Measurements from ENCODE around the gene ETHE1.

Gene ETHE1

GRCh38 chr19:43561139-43561970 is 34.4 kb upstream of the ETHE1 start:
- H3K23ac ChIP-seq (ENCODE audit: low read length in 2 of 2): no peak overlapping the region
- no peaks in the 10 kb centered on the region for H3K27me3 ChIP-seq (ENCODE audit: control insufficient read depth in 1 of 2, insufficient read depth in 1 of 2, low read length in 2 of 2)
- H3K4ac ChIP-seq (ENCODE audit: low read depth in 1 of 2, low read length in 2 of 2): no peak overlapping the region
- peaks cover 10 to 28% of the 10 kb centered on the region in 2 experiments for H3K36me3 ChIP-seq (ENCODE audit: control insufficient read depth in 1 of 2, insufficient read depth in 2 of 2, low read depth in 1 of 2, low read length in 2 of 2)
- no peak overlapping the region for H3K27ac ChIP-seq (ENCODE audit: low read length, poor library complexity, severe bottlenecking)
- H2BK5ac ChIP-seq (ENCODE audit: low read depth, low read length, poor library complexity, severe bottlenecking): no peak overlapping the region
- no peak overlapping the region for H3K9ac ChIP-seq (ENCODE audit: low read length)
- H3K4me2 ChIP-seq (ENCODE audit: low read length, poor library complexity, severe bottlenecking): no peak overlapping the region
- no peak overlapping the region for H2BK15ac ChIP-seq (ENCODE audit: low read depth, poor library complexity, severe bottlenecking)
- H2AK5ac ChIP-seq (ENCODE audit: low read length, severe bottlenecking): no peak overlapping the region
- H3K18ac ChIP-seq (ENCODE audit: low read depth in 1 of 2, low read length in 2 of 2): no peak overlapping the region
- no peak overlapping the region for H2AFZ ChIP-seq (ENCODE audit: low read depth, low read length)
- peaks cover 18% of the 10 kb centered on the region for H3K4me1 ChIP-seq (ENCODE audit: control insufficient read depth, insufficient read depth, low read depth, low read length)
- WGBS: 95% methylated on average over 12 of the region's 12 CpGs
- H3K4me3 ChIP-seq (ENCODE audit: insufficient read depth in 1 of 2, low read depth in 1 of 2, low read length in 2 of 2): no peak overlapping the region
- peaks cover 10% of the 10 kb centered on the region for H3K79me1 ChIP-seq (replicated peaks; ENCODE audit: low read length, poor library complexity, severe bottlenecking)
- no peak for DNase-seq
- no peak overlapping the region for H2BK12ac ChIP-seq (ENCODE audit: low read length in 2 of 2)
- no peak overlapping the region for H3K14ac ChIP-seq (ENCODE audit: low read length in 2 of 2)
- H4K91ac ChIP-seq (ENCODE audit: low read length): no peak overlapping the region
- no peaks in the 10 kb centered on the region for H3K9me3 ChIP-seq (ENCODE audit: control insufficient read depth, low read length)
- H4K8ac ChIP-seq (ENCODE audit: low read length): peak overlapping the region; percentile 29
- no peak overlapping the region for H2BK120ac ChIP-seq (ENCODE audit: low read depth, low read length)

GRCh38 chr19:43560687-43561086 is 33.7 kb upstream of the ETHE1 start:
- H3K79me1 ChIP-seq (replicated peaks; ENCODE audit: low read length, poor library complexity, severe bottlenecking): peaks cover 13% of the 10 kb centered on the region
- H4K91ac ChIP-seq (ENCODE audit: low read length): peak overlapping the region; percentile 65
- H3K4me2 ChIP-seq (ENCODE audit: low read length, poor library complexity, severe bottlenecking): no peak overlapping the region
- no peaks in the 10 kb centered on the region for H3K27me3 ChIP-seq (ENCODE audit: control insufficient read depth in 1 of 2, insufficient read depth in 1 of 2, low read length in 2 of 2)
- H3K14ac ChIP-seq (ENCODE audit: low read length in 2 of 2): no peak overlapping the region
- H4K8ac ChIP-seq (ENCODE audit: low read length): peak overlapping the region; percentile 29
- H2AFZ ChIP-seq (ENCODE audit: low read depth, low read length): no peak overlapping the region
- no peak overlapping the region for H3K23ac ChIP-seq (ENCODE audit: low read length in 2 of 2)
- no peak overlapping the region for H2BK12ac ChIP-seq (ENCODE audit: low read length in 2 of 2)
- H2AK5ac ChIP-seq (ENCODE audit: low read length, severe bottlenecking): no peak overlapping the region
- H3K36me3 ChIP-seq (ENCODE audit: control insufficient read depth in 1 of 2, insufficient read depth in 2 of 2, low read depth in 1 of 2, low read length in 2 of 2): peaks cover 14 to 34% of the 10 kb centered on the region in 2 experiments
- no peak overlapping the region for H3K4me3 ChIP-seq (ENCODE audit: insufficient read depth in 1 of 2, low read depth in 1 of 2, low read length in 2 of 2)
- peaks cover 18% of the 10 kb centered on the region for H3K4me1 ChIP-seq (ENCODE audit: control insufficient read depth, insufficient read depth, low read depth, low read length)
- H3K9me3 ChIP-seq (ENCODE audit: control insufficient read depth, low read length): no peaks in the 10 kb centered on the region
- peak overlapping the region in 1 of 2 experiments; percentile 25 for H3K18ac ChIP-seq (ENCODE audit: low read depth in 1 of 2, low read length in 2 of 2)
- H2BK5ac ChIP-seq (ENCODE audit: low read depth, low read length, poor library complexity, severe bottlenecking): no peak overlapping the region
- H3K9ac ChIP-seq (ENCODE audit: low read length): no peak overlapping the region
- H2BK15ac ChIP-seq (ENCODE audit: low read depth, poor library complexity, severe bottlenecking): no peak overlapping the region
- peak; percentile 66 for DNase-seq
- WGBS: 74% methylated on average over 6 of the region's 6 CpGs
- H2BK120ac ChIP-seq (ENCODE audit: low read depth, low read length): no peak overlapping the region
- no peak overlapping the region for H3K4ac ChIP-seq (ENCODE audit: low read depth in 1 of 2, low read length in 2 of 2)
- no peak overlapping the region for H3K27ac ChIP-seq (ENCODE audit: low read length, poor library complexity, severe bottlenecking)

GRCh38 chr19:43555185-43555770 is 28.3 kb upstream of the ETHE1 start:
- no peak overlapping the region for H3K9ac ChIP-seq (ENCODE audit: low read length)
- H3K4me1 ChIP-seq (ENCODE audit: control insufficient read depth, insufficient read depth, low read depth, low read length): no peaks in the 10 kb centered on the region
- H2BK5ac ChIP-seq (ENCODE audit: low read depth, low read length, poor library complexity, severe bottlenecking): no peak overlapping the region
- no peak overlapping the region for H4K8ac ChIP-seq (ENCODE audit: low read length)
- no peak overlapping the region for H2BK120ac ChIP-seq (ENCODE audit: low read depth, low read length)
- peaks cover 49 to 64% of the 10 kb centered on the region in 2 experiments for H3K36me3 ChIP-seq (ENCODE audit: control insufficient read depth in 1 of 2, insufficient read depth in 2 of 2, low read depth in 1 of 2, low read length in 2 of 2)
- H3K27me3 ChIP-seq (ENCODE audit: control insufficient read depth in 1 of 2, insufficient read depth in 1 of 2, low read length in 2 of 2): no peaks in the 10 kb centered on the region
- H2AK5ac ChIP-seq (ENCODE audit: low read length, severe bottlenecking): no peak overlapping the region
- no peak overlapping the region for H2BK12ac ChIP-seq (ENCODE audit: low read length in 2 of 2)
- H3K79me1 ChIP-seq (replicated peaks; ENCODE audit: low read length, poor library complexity, severe bottlenecking): peaks cover 34% of the 10 kb centered on the region
- H3K27ac ChIP-seq (ENCODE audit: low read length, poor library complexity, severe bottlenecking): no peak overlapping the region
- no peak overlapping the region for H3K4ac ChIP-seq (ENCODE audit: low read depth in 1 of 2, low read length in 2 of 2)
- DNase-seq: peak; percentile 75
- no peak overlapping the region for H2BK15ac ChIP-seq (ENCODE audit: low read depth, poor library complexity, severe bottlenecking)
- H3K14ac ChIP-seq (ENCODE audit: low read length in 2 of 2): no peak overlapping the region
- H2AFZ ChIP-seq (ENCODE audit: low read depth, low read length): no peak overlapping the region
- H3K4me2 ChIP-seq (ENCODE audit: low read length, poor library complexity, severe bottlenecking): no peak overlapping the region
- WGBS: 49% methylated on average over 6 of the region's 8 CpGs
- no peak overlapping the region for H3K4me3 ChIP-seq (ENCODE audit: insufficient read depth in 1 of 2, low read depth in 1 of 2, low read length in 2 of 2)
- no peak overlapping the region for H4K91ac ChIP-seq (ENCODE audit: low read length)
- no peak overlapping the region for H3K23ac ChIP-seq (ENCODE audit: low read length in 2 of 2)
- no peaks in the 10 kb centered on the region for H3K9me3 ChIP-seq (ENCODE audit: control insufficient read depth, low read length)
- no peak overlapping the region for H3K18ac ChIP-seq (ENCODE audit: low read depth in 1 of 2, low read length in 2 of 2)

- no peak overlapping the region for H2BK120ac ChIP-seq (ENCODE audit: low read depth, low read length)
- no peaks in the 10 kb centered on the region for H3K4me1 ChIP-seq (ENCODE audit: control insufficient read depth, insufficient read depth, low read depth, low read length)
- no peak overlapping the region for H3K9ac ChIP-seq (ENCODE audit: low read length)
- 98% methylated on average over 15 of the region's 15 CpGs for WGBS
- H3K4me2 ChIP-seq (ENCODE audit: low read length, poor library complexity, severe bottlenecking): no peak overlapping the region
- no peak overlapping the region for H3K18ac ChIP-seq (ENCODE audit: low read depth in 1 of 2, low read length in 2 of 2)
- H2BK12ac ChIP-seq (ENCODE audit: low read length in 2 of 2): no peak overlapping the region
- H3K27ac ChIP-seq (ENCODE audit: low read length, poor library complexity, severe bottlenecking): no peak overlapping the region
- no peak overlapping the region for H2AFZ ChIP-seq (ENCODE audit: low read depth, low read length)
- no peak overlapping the region for H2BK5ac ChIP-seq (ENCODE audit: low read depth, low read length, poor library complexity, severe bottlenecking)
- H2BK15ac ChIP-seq (ENCODE audit: low read depth, poor library complexity, severe bottlenecking): no peak overlapping the region
- H3K4ac ChIP-seq (ENCODE audit: low read depth in 1 of 2, low read length in 2 of 2): no peak overlapping the region
- H3K9me3 ChIP-seq (ENCODE audit: control insufficient read depth, low read length): no peaks in the 10 kb centered on the region
- H4K91ac ChIP-seq (ENCODE audit: low read length): no peak overlapping the region
- no peak overlapping the region for H3K4me3 ChIP-seq (ENCODE audit: insufficient read depth in 1 of 2, low read depth in 1 of 2, low read length in 2 of 2)
- peaks cover 31% of the 10 kb centered on the region for H3K79me1 ChIP-seq (replicated peaks; ENCODE audit: low read length, poor library complexity, severe bottlenecking)
- no peaks in the 10 kb centered on the region for H3K27me3 ChIP-seq (ENCODE audit: control insufficient read depth in 1 of 2, insufficient read depth in 1 of 2, low read length in 2 of 2)
- no peak overlapping the region for H3K14ac ChIP-seq (ENCODE audit: low read length in 2 of 2)
- DNase-seq: no peak
- H2AK5ac ChIP-seq (ENCODE audit: low read length, severe bottlenecking): no peak overlapping the region
- peaks cover 55 to 63% of the 10 kb centered on the region in 2 experiments for H3K36me3 ChIP-seq (ENCODE audit: control insufficient read depth in 1 of 2, insufficient read depth in 2 of 2, low read depth in 1 of 2, low read length in 2 of 2)
- H4K8ac ChIP-seq (ENCODE audit: low read length): no peak overlapping the region
- no peak overlapping the region for H3K23ac ChIP-seq (ENCODE audit: low read length in 2 of 2)
Observed at GRCh38 chr19:43554317-43554895, 27.4 kb upstream of the ETHE1 start.
